A549 (cell line): ENCODE results near the gene CTIF.

Experiments
- CHD2 ChIP-seq: fragments of 150-350 bp; IDR thresholded peaks from 2 replicates; pipeline ENCODE4 v1.6.1; 2014; ENCODE audit warnings: low read length; ENCODE audit not compliant: partially characterized antibody
- POLR2A ChIP-seq: IDR thresholded peaks from 2 replicates; pipeline ENCODE4 v1.6.1; 2012; ENCODE audit warnings: mild to moderate bottlenecking, low read length
- RARB ChIP-seq: fragments of 250-450 bp; sonication (Bioruptor Pico); IDR thresholded peaks from 2 replicates; pipeline ENCODE4 v1.8.0; 2021; ENCODE audit warnings: mild to moderate bottlenecking, moderate library complexity
- TF ChIP-seq, protein P1 (sequence below): fragments of >200 bp; sonication (Bioruptor Twin); formaldehyde crosslinking; IDR thresholded peaks from 3 replicates; pipeline ENCODE4 v1.5.1; 2016
- TF ChIP-seq, protein P2 (sequence below): IDR thresholded peaks from 2 replicates; pipeline ENCODE4 v1.6.1; 2012

GRCh38 chr18:48566589-48566988 lies 27.8 kb downstream of the CTIF start:
- TF ChIP-seq POLR2A: no peak
- no peak for TF ChIP-seq RARB
- TF ChIP-seq, protein P1, sequence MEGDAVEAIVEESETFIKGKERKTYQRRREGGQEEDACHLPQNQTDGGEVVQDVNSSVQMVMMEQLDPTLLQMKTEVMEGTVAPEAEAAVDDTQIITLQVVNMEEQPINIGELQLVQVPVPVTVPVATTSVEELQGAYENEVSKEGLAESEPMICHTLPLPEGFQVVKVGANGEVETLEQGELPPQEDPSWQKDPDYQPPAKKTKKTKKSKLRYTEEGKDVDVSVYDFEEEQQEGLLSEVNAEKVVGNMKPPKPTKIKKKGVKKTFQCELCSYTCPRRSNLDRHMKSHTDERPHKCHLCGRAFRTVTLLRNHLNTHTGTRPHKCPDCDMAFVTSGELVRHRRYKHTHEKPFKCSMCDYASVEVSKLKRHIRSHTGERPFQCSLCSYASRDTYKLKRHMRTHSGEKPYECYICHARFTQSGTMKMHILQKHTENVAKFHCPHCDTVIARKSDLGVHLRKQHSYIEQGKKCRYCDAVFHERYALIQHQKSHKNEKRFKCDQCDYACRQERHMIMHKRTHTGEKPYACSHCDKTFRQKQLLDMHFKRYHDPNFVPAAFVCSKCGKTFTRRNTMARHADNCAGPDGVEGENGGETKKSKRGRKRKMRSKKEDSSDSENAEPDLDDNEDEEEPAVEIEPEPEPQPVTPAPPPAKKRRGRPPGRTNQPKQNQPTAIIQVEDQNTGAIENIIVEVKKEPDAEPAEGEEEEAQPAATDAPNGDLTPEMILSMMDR: no peak
- TF ChIP-seq CHD2: no peak
- TF ChIP-seq, protein P2, sequence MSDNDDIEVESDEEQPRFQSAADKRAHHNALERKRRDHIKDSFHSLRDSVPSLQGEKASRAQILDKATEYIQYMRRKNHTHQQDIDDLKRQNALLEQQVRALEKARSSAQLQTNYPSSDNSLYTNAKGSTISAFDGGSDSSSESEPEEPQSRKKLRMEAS: no peak
